Eye (tissue), 1 donor: Measurements from ENCODE around the gene OXGR1.
"Not testable (repeated sequence)": the region's sequence is repeated elsewhere in the genome, so short reads cannot be mapped to it uniquely, and the experiment has no call there.

Source experiments
- DNase-seq: peaks from one replicate; pipeline ENCODE4 v3.0.0-alpha.2; 2015

The OXGR1 gene

GRCh38 chr13:96994017-96994857 lies at the start of gene OXGR1:
Gene OXGR1 (minus strand): TSS chr13:96994476. CDS start chr13:96987759, 6,717 bp downstream.
- DNase-seq = peak; percentile 52

- DNase-seq = no peak
These were observed 49.0 kb upstream of the OXGR1 start for GRCh38 chr13:97043302-97043701.

- DNase-seq = peak; percentile 54
These were observed 36.6 kb upstream of the OXGR1 start for GRCh38 chr13:97030705-97031452.

- peak; percentile 88 for DNase-seq
These were observed 34.4 kb upstream of the OXGR1 start for GRCh38 chr13:97028441-97029299.

GRCh38 chr13:97027162-97027554 lies 32.9 kb upstream of the OXGR1 start:
- DNase-seq = no peak

GRCh38 chr13:97026531-97027161 lies 32.4 kb upstream of the OXGR1 start:
- no peak for DNase-seq

- not testable (repeated sequence) for DNase-seq
These were observed 29.5 kb upstream of the OXGR1 start for GRCh38 chr13:97023812-97024211.

GRCh38 chr13:97023117-97023516 lies 28.8 kb upstream of the OXGR1 start:
- no peak for DNase-seq

- DNase-seq = no peak
These were observed 27.0 kb upstream of the OXGR1 start for GRCh38 chr13:97021241-97021640.

- DNase-seq = no peak
These were observed 26.5 kb upstream of the OXGR1 start for GRCh38 chr13:97020689-97021240.

GRCh38 chr13:97020194-97020593 lies 25.9 kb upstream of the OXGR1 start:
- DNase-seq = no peak

GRCh38 chr13:97019236-97019635 lies 25.0 kb upstream of the OXGR1 start:
- DNase-seq = no peak

GRCh38 chr13:97018029-97018819 lies 23.9 kb upstream of the OXGR1 start:
- DNase-seq = peak; percentile 85

- no peak for DNase-seq
These were observed 23.0 kb upstream of the OXGR1 start for GRCh38 chr13:97017322-97017721.

GRCh38 chr13:97015661-97016350 lies 21.5 kb upstream of the OXGR1 start:
- no peak for DNase-seq

GRCh38 chr13:97012251-97013048 lies 18.2 kb upstream of the OXGR1 start:
- no peak for DNase-seq

- DNase-seq = no peak
These were observed 17.3 kb upstream of the OXGR1 start for GRCh38 chr13:97011446-97012131.

GRCh38 chr13:97008643-97009042 lies 14.4 kb upstream of the OXGR1 start:
- no peak for DNase-seq

- no peak for DNase-seq
These were observed 11.5 kb upstream of the OXGR1 start for GRCh38 chr13:97005625-97006262.
